NCI-H82 treated with DMSO at 0.1 percent for 48 hours (cell line): ENCODE data around the gene POLE4.

Experiments
- DNase-seq: peaks from one replicate; lab custom pipeline; 2025; ENCODE audit not compliant: unreplicated experiment; lab: John Stamatoyannopoulos, UW

POLE4 gene

GRCh38 chr2:74958274-74959105 lies at the start of gene POLE4:
Gene POLE4 (plus strand): TSS chr2:74958643. CDS start chr2:74958680, 37 bp downstream.
- peak; percentile 57 for DNase-seq

- DNase-seq = no peak
Observed at GRCh38 chr2:74908748-74909444, 49.5 kb upstream of the POLE4 start.

- DNase-seq = no peak
Observed at GRCh38 chr2:74910245-74910644, 48.2 kb upstream of the POLE4 start.

GRCh38 chr2:74911061-74911460 lies 47.4 kb upstream of the POLE4 start:
- no peak for DNase-seq

GRCh38 chr2:74915743-74916142 lies 42.7 kb upstream of the POLE4 start:
- DNase-seq = no peak

GRCh38 chr2:74916394-74916793 lies 42.0 kb upstream of the POLE4 start:
- DNase-seq = no peak

GRCh38 chr2:74917702-74918619 lies 40.5 kb upstream of the POLE4 start:
- no peak for DNase-seq

GRCh38 chr2:74919827-74920226 lies 38.6 kb upstream of the POLE4 start:
- peak; percentile 19 for DNase-seq

- no peak for DNase-seq
Observed at GRCh38 chr2:74921236-74921736, 37.2 kb upstream of the POLE4 start.

- no peak for DNase-seq
Observed at GRCh38 chr2:74922592-74923227, 35.7 kb upstream of the POLE4 start.

GRCh38 chr2:74924463-74925265 lies 33.8 kb upstream of the POLE4 start:
- no peak for DNase-seq

- DNase-seq = no peak
Observed at GRCh38 chr2:74925361-74925786, 33.1 kb upstream of the POLE4 start.

- no peak for DNase-seq
Observed at GRCh38 chr2:74927621-74928020, 30.8 kb upstream of the POLE4 start.

GRCh38 chr2:74930811-74931486 lies 27.5 kb upstream of the POLE4 start:
- no peak for DNase-seq

GRCh38 chr2:74931940-74932339 lies 26.5 kb upstream of the POLE4 start:
- no peak for DNase-seq

GRCh38 chr2:74935975-74936391 lies 22.5 kb upstream of the POLE4 start:
- DNase-seq = no peak

GRCh38 chr2:74937221-74937880 lies 21.1 kb upstream of the POLE4 start:
- DNase-seq = no peak

- DNase-seq = no peak
Observed at GRCh38 chr2:74938264-74938663, 20.2 kb upstream of the POLE4 start.
